Parathyroid adenoma (tissue), 2 donors: ENCODE data around the gene GNAO1.

Experiments
- H2AFZ ChIP-seq: fragments of 300-600 bp; sonication (generic); one replicate; pipeline ENCODE4 v1.7.0; 2017; ENCODE audit warnings: antibody characterized with exemption, mild to moderate bottlenecking
- H3K27ac ChIP-seq: fragments of 300-600 bp; sonication (generic); one replicate; pipeline ENCODE4 v1.7.0; 2017
- H3K27me3 ChIP-seq: fragments of 300-600 bp; sonication (generic); one replicate; pipeline ENCODE4 v1.7.0; 2017; ENCODE audit warnings: low read length; ENCODE audit not compliant: control insufficient read depth, insufficient read depth
- H3K36me3 ChIP-seq: fragments of 300-600 bp; sonication (generic); one replicate; pipeline ENCODE4 v1.7.0; 2017; ENCODE audit warnings: low read length; ENCODE audit not compliant: control insufficient read depth, insufficient read depth
- H3K4me1 ChIP-seq: fragments of 300-600 bp; sonication (generic); one replicate; pipeline ENCODE4 v1.7.0; 2017; ENCODE audit warnings: control low read depth
- H3K4me2 ChIP-seq: fragments of 300-600 bp; sonication (generic); one replicate; pipeline ENCODE4 v1.7.0; 2017; ENCODE audit warnings: low read length
- H3K4me3 ChIP-seq: fragments of 300-600 bp; sonication (generic); one replicate; pipeline ENCODE4 v1.7.0; 2017; ENCODE audit warnings: low read depth, low read length
- H3K79me2 ChIP-seq: fragments of 300-600 bp; sonication (generic); one replicate; pipeline ENCODE4 v1.7.0; 2017; ENCODE audit warnings: control low read depth
- H3K9ac ChIP-seq: fragments of 300-600 bp; sonication (generic); one replicate; pipeline ENCODE4 v1.7.0; 2017; ENCODE audit warnings: mild to moderate bottlenecking
- H3K9me3 ChIP-seq: fragments of 300-600 bp; sonication (generic); one replicate; pipeline ENCODE4 v1.7.0; 2017; ENCODE audit warnings: low read length; ENCODE audit not compliant: control insufficient read depth
- TF ChIP-seq, protein P1 (sequence below): fragments of 300-600 bp; sonication (generic); IDR thresholded peaks from one replicate; pipeline ENCODE4 v1.7.0; 2017; ENCODE audit warnings: antibody characterized with exemption, mild to moderate bottlenecking
- donor health status: primary hyperparathyroidism.

GNAO1 gene

DNA sequence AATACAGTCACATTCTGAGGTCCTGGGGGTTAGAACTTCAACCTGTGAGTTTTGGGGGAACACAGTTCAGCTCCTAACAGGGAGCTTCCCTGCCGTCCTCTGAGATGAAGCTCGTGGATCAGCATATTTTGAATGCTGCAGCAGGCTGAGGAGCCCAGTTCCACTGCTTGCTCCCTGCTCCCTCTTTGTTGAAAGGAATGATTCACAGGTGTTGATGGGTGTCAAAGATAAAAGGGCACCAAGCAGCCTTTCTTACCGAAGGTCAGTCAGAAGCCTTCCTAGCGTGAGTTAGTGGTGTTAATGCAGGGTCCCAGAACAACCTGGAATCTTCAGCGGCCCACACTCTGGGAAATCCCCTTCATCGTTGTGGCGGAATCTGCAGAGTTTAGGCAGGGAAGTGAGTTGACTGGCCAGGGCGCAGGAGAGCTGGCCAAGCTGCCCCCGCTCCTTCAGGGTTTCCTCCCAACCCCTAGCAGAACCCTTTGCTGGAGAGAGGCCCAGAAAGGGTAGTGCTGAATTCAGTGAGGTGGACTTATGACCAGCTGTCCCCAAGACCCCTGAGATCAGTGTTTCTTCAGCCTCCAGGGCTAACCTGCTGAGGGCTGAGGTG is 114.8 kb downstream of the GNAO1 start:
- Histone ChIP-seq H3K27me3 (no peaks in the 10 kb centered on the region), H3K9me3 (no peaks in the 10 kb centered on the region), H3K4me2 (no peak overlapping the region), H3K4me3 (no peak overlapping the region), H2AFZ (no peak overlapping the region), H3K4me1 (peaks cover 11% of the 10 kb centered on the region), H3K9ac (no peak overlapping the region), H3K36me3 (no peaks in the 10 kb centered on the region), H3K27ac (no peak overlapping the region), H3K79me2 (no peaks in the 10 kb centered on the region)
- TF ChIP-seq, protein P1, sequence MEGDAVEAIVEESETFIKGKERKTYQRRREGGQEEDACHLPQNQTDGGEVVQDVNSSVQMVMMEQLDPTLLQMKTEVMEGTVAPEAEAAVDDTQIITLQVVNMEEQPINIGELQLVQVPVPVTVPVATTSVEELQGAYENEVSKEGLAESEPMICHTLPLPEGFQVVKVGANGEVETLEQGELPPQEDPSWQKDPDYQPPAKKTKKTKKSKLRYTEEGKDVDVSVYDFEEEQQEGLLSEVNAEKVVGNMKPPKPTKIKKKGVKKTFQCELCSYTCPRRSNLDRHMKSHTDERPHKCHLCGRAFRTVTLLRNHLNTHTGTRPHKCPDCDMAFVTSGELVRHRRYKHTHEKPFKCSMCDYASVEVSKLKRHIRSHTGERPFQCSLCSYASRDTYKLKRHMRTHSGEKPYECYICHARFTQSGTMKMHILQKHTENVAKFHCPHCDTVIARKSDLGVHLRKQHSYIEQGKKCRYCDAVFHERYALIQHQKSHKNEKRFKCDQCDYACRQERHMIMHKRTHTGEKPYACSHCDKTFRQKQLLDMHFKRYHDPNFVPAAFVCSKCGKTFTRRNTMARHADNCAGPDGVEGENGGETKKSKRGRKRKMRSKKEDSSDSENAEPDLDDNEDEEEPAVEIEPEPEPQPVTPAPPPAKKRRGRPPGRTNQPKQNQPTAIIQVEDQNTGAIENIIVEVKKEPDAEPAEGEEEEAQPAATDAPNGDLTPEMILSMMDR = no peak

DNA sequence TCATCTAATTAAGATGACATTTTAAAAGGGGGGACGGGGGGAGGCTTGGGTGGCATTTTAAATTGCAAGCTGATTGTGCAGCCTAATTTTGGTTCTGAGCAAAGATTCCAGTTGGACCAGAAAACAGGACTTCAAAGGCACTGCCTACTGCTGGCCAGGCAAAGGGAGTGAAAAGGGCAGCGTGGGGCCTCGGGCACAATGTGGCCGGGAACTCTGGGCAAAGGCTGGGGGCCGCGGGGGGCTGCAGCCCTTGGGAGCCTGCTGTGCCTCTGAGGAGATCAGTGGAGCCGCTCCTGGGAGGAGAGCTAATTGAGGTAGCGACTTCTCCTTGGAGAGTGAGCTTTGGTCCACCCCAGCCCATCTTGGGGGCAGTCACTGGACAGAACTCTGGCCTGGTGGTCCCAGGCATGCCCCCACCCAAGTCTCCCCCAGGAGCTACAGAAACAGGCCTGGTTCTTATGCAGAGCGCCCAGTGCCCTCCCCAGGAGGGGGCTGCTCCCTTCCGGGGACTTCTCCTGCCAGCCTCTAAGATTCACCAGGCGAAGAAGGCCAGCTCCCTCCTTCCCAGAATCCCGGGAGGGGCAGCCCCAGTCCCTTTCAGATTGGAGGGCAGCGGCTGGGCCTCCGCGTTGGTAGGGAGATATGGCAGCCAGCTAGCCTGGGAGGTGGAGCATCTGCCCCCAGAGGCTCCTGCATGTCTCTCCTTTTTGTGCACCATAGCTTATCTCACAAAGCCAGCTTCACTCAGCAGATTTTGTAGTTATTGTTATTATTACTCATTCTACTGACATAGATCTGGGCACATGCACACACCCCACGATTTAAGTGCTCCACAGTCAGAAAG is 115.6 kb downstream of the GNAO1 start:
- Histone ChIP-seq H3K9ac (no peak overlapping the region), H3K4me1 (peaks cover 11% of the 10 kb centered on the region), H3K27me3 (no peaks in the 10 kb centered on the region)

GRCh38 chr16:56307534-56307873 is 116.2 kb downstream of the GNAO1 start:
- peaks cover 11% of the 10 kb centered on the region for H3K4me1 ChIP-seq
- no peak overlapping the region for H3K4me2 ChIP-seq
- no peak overlapping the region for H2AFZ ChIP-seq

More for the DNA sequence above, 115.6 kb downstream of the GNAO1 start:
- H2AFZ ChIP-seq = no peak overlapping the region
- H3K27ac ChIP-seq = no peak overlapping the region
- H3K4me2 ChIP-seq = no peak overlapping the region
- no peaks in the 10 kb centered on the region for H3K79me2 ChIP-seq
- H3K9me3 ChIP-seq = no peaks in the 10 kb centered on the region
- no peak overlapping the region for H3K4me3 ChIP-seq
- TF ChIP-seq, protein P1 = no peak
- no peaks in the 10 kb centered on the region for H3K36me3 ChIP-seq

GRCh38 chr16:56309008-56309407 is 117.7 kb downstream of the GNAO1 start:
- Histone ChIP-seq H3K4me2 (no peak overlapping the region), H3K79me2 (no peaks in the 10 kb centered on the region), H3K9me3 (no peaks in the 10 kb centered on the region), H2AFZ (no peak overlapping the region), H3K36me3 (no peaks in the 10 kb centered on the region), H3K9ac (no peak overlapping the region), H3K4me3 (no peak overlapping the region), H3K4me1 (peaks cover 11% of the 10 kb centered on the region), H3K27ac (no peak overlapping the region), H3K27me3 (no peaks in the 10 kb centered on the region)
- TF ChIP-seq, protein P1 = no peak

More at GRCh38 chr16:56307534-56307873, 116.2 kb downstream of the GNAO1 start:
- H3K4me3 ChIP-seq = no peak overlapping the region
- H3K36me3 ChIP-seq = no peaks in the 10 kb centered on the region
- H3K27me3 ChIP-seq = no peaks in the 10 kb centered on the region
- H3K79me2 ChIP-seq = no peaks in the 10 kb centered on the region
- TF ChIP-seq, protein P1 = no peak
- H3K9me3 ChIP-seq = no peaks in the 10 kb centered on the region
- no peak overlapping the region for H3K27ac ChIP-seq
- no peak overlapping the region for H3K9ac ChIP-seq
